Stomach (tissue), 9 donors: ENCODE results near the gene CACNA1E. TPM values are rescaled to one million over a fixed set of nuclear protein-coding genes. Genes with fewer than 3 reads are reported as not detected.

Experiments used
- DNase-seq, 2 donors: peaks; one replicate each; pipeline versions ENCODE4 v3.0.0 to v3.0.0-alpha.2; 2013 to 2019
- H3K27ac ChIP-seq, 5 donors: fragments of 200-600 bp in 4 of 5; sonication (generic) in 4 of 5; one replicate each; pipeline ENCODE4 v1.5.1; 2013 to 2019; ENCODE audit warnings: mild to moderate bottlenecking in 1 of 5, moderate library complexity in 1 of 5
- H3K27me3 ChIP-seq, 3 donors: fragments of 200-600 bp; sonication (generic); one replicate each; pipeline ENCODE4 v1.5.1; 2017 to 2019; ENCODE audit warnings: mixed run types in 1 of 3
- H3K36me3 ChIP-seq, 4 donors: fragments of 200-600 bp; sonication (generic); 1 replicate in 3 of 4; 2 replicates in 1 of 4; pipeline ENCODE4 v1.5.1; 2016 to 2019
- H3K4me1 ChIP-seq, 4 donors: fragments of 200-600 bp; sonication (generic); one replicate each; pipeline ENCODE4 v1.5.1; 2016 to 2019
- H3K4me3 ChIP-seq, 4 donors: fragments of 200-600 bp; sonication (generic) in 3 of 4; one replicate each; pipeline ENCODE4 v1.5.1; 2016 to 2019; ENCODE audit warnings: mild to moderate bottlenecking in 1 of 4
- H3K9me3 ChIP-seq, 4 donors: fragments of 200-600 bp; sonication (generic); one replicate each; pipeline ENCODE4 v1.5.1; 2016 to 2019
- EP300 ChIP-seq: sonication (generic); formaldehyde crosslinking; IDR thresholded peaks from one replicate; pipeline ENCODE4 v1.6.1; 2017; ENCODE audit warnings: antibody characterized with exemption
- POLR2A ChIP-seq, 4 donors: fragments of 450-650 bp; IDR thresholded peaks; one replicate each; pipeline ENCODE4 v1.6.1; 2016; ENCODE audit warnings: antibody characterized with exemption in 4 of 4, control low read depth in 2 of 4, mild to moderate bottlenecking in 1 of 4, moderate library complexity in 1 of 4
- POLR2AphosphoS5 ChIP-seq, 3 donors: sonication (generic); formaldehyde crosslinking; IDR thresholded peaks; one replicate each; pipeline ENCODE4 v1.6.1; 2016; ENCODE audit warnings: antibody characterized with exemption in 3 of 3
- WGBS, 5 donors: extraction: QIAGEN DNeasy Blood & Tissue Kit in 3 of 5; methylation state at CpG; one replicate each; pipeline versions ENCODE4 v1.1.5 to v1.1.7; 2013 to 2018; 5-methylcytosine and 5-hydroxymethylcytosine counted together
- intact Hi-C: fragments of 100-400 bp; cut with DNase I; formaldehyde crosslinking; loops from one replicate; pipeline ENCODE4 v1.15.1; 2023; ENCODE audit warnings: low total_unique reads
- polyA plus RNA-seq, 3 donors: library from polyadenylated mRNA; stranded (reverse); fragments of 200-250 nt; gene quantifications; one replicate each; pipeline ENCODE4 v1.2.3, GENCODE V29; 2013
- total RNA-seq, 5 donors: library from RNA; depleted of rRNA; stranded (reverse); fragments of >200 nt; gene quantifications; one replicate each; pipeline versions ENCODE4 v1.1.0 to v1.2.3, GENCODE V29; 2014 to 2016
- TF ChIP-seq, protein P1 (sequence below), 7 experiments: fragments of 450-650 bp in 4 of 7; fragments of 200-600 bp in 3 of 7; sonication (generic) in 3 of 7; IDR thresholded peaks; one replicate each; pipeline ENCODE4 v1.5.1; 2016 to 2019; ENCODE audit warnings: antibody characterized with exemption in 7 of 7, control low read depth in 2 of 7, mild to moderate bottlenecking in 1 of 7
- donor health status: healthy with polysubstance abuse.
- donor health status: Bipolar disorder and iron deficiency.
- donor health status: healthy.

CACNA1E gene
- total and polyA plus RNA-seq, 8 donors: under 0.01 to 1.8 (median 0.01) TPM; not detected in 4

DNA sequence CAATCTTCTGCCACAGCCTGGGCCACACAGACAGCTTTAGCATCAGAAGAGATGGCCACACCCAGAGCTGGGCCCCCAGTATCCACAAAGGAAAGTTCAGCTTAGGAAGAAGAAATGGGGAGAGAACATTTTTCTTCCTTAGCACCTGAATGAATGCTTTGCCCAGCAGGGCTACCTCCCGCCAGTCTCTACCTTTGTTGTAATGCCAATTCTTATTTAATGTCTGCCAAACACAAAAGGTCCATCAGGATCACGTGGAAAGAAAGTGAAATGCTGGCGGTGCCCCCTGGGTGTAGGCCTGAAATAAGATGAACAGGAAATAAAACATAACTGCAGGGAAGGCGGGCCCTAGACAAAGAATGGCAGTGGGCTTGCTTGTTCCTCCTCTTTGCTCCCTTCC is 125.6 kb downstream of the CACNA1E start:
- Histone ChIP-seq H3K36me3 (no peaks in the 10 kb centered on the region), H3K27me3 (no peaks in the 10 kb centered on the region), H3K4me1 (no peaks in the 10 kb centered on the region), H3K27ac (no peak overlapping the region), H3K4me3 (no peak overlapping the region), H3K9me3 (peaks cover 3 to 7% (median 7%) of the 10 kb centered on the region in 4 donors)
- WGBS, 5 donors: 46 to 53% (median 48%) methylated on average over 4 of the region's 4 CpGs
- TF ChIP-seq POLR2A (IDR thresholded peaks at IDR 0.05): no peak
- no peak for TF ChIP-seq POLR2AphosphoS5 (IDR thresholded peaks at IDR 0.05)
- TF ChIP-seq, protein P1, sequence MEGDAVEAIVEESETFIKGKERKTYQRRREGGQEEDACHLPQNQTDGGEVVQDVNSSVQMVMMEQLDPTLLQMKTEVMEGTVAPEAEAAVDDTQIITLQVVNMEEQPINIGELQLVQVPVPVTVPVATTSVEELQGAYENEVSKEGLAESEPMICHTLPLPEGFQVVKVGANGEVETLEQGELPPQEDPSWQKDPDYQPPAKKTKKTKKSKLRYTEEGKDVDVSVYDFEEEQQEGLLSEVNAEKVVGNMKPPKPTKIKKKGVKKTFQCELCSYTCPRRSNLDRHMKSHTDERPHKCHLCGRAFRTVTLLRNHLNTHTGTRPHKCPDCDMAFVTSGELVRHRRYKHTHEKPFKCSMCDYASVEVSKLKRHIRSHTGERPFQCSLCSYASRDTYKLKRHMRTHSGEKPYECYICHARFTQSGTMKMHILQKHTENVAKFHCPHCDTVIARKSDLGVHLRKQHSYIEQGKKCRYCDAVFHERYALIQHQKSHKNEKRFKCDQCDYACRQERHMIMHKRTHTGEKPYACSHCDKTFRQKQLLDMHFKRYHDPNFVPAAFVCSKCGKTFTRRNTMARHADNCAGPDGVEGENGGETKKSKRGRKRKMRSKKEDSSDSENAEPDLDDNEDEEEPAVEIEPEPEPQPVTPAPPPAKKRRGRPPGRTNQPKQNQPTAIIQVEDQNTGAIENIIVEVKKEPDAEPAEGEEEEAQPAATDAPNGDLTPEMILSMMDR (IDR thresholded peaks at IDR 0.05): no peak
- TF ChIP-seq EP300: no peak
- intact Hi-C loops: no loop called here
- no peak for DNase-seq

DNA sequence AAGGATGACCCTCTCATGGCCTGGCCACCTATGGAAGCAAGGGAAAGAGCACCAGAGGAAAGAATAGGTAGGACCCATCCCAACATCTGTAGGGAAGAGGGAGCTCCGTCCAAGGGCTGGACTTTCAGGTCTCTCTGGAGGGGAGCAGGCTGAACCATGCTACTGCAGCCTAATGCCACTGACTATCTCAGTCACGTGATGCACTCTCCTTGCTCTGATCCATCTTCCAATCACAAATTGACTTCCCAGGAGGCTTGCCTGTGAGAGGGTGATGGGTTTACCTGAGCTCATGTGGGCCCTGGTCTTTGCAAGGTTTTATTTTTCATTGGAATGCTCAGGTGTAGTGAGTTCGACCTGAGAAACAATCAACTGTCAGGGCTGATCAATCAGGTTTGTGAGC is 128.8 kb downstream of the CACNA1E start:
- Histone ChIP-seq H3K9me3 (peaks cover 3 to 11% (median 10%) of the 10 kb centered on the region in 4 donors), H3K27me3 (no peaks in the 10 kb centered on the region), H3K4me1 (no peaks in the 10 kb centered on the region), H3K27ac (no peak overlapping the region), H3K36me3 (no peaks in the 10 kb centered on the region), H3K4me3 (no peak overlapping the region)
- DNase-seq: no peak
- intact Hi-C loops: no loop called here
- WGBS, 5 donors: 60 to 86% (median 76%) methylated on average over 3 of the region's 3 CpGs
- no peak for TF ChIP-seq POLR2AphosphoS5 (IDR thresholded peaks at IDR 0.05)
- no peak for TF ChIP-seq POLR2A (IDR thresholded peaks at IDR 0.05)
- TF ChIP-seq, protein P1 (IDR thresholded peaks at IDR 0.05): no peak
- no peak for TF ChIP-seq EP300

DNA sequence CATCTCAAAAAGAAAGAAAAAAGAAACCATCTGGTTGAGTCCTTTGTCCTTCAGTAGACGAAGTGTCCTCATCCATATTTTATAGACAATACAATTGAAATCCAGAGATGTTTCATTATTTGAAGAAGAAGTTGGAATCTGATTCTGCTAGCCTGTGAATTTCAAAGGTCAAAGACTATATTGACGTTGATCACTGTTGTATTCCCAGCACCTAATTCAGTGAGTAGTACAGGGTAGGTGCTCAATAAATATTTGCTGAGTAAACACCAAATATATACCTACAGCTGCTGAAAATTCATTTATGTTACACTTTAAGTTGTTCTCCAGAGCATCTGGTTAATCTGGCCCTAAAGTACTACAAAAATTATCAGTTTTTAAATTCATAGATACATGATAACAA is 135.2 kb downstream of the CACNA1E start:
- intact Hi-C loops: no loop called here
- Histone ChIP-seq H3K36me3 (no peaks in the 10 kb centered on the region), H3K9me3 (peaks cover 3 to 8% (median 7%) of the 10 kb centered on the region in 4 donors), H3K4me1 (no peaks in the 10 kb centered on the region), H3K27ac (no peak overlapping the region), H3K27me3 (no peaks in the 10 kb centered on the region), H3K4me3 (no peak overlapping the region)
- WGBS, 5 donors: 10 to 41% (median 20%) methylated on average over 2 of the region's 2 CpGs
- no peak for DNase-seq
- TF ChIP-seq, protein P1 (IDR thresholded peaks at IDR 0.05): no peak

DNA sequence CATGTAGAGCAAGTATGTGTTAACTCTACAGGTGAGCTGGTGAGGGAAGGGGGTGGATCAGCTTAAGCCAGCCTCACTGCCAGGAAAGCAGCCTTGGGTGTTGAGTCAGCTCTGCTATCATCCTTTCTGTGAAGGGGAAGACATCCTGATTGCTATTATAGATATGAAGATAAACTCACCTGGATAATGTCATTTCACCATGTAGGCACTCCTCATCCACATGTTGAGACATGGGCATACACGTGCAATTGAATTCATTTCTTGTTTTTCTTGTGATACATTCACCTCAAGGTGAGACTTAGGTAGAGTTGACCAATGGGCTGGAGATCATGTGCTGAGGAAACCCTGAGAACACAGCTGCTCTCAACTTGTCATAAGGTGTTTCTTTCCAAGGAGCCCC is 136.9 kb downstream of the CACNA1E start:
- Histone ChIP-seq H3K4me1 (no peaks in the 10 kb centered on the region), H3K4me3 (no peak overlapping the region), H3K9me3 (no peaks in the 10 kb centered on the region), H3K27me3 (no peaks in the 10 kb centered on the region), H3K27ac (no peak overlapping the region), H3K36me3 (no peaks in the 10 kb centered on the region)
- 80 to 100% (median 92%) methylated on average over 1 of the region's 1 CpG for WGBS, 5 donors
- TF ChIP-seq EP300 (no peak), POLR2A (IDR thresholded peaks at IDR 0.05) (no peak), POLR2AphosphoS5 (IDR thresholded peaks at IDR 0.05) (no peak)
- TF ChIP-seq, protein P1 (IDR thresholded peaks at IDR 0.05): no peak
- intact Hi-C loops: no loop called here
- no peak for DNase-seq
